NCI-H69 (cell line): ENCODE results near the gene NOXO1.

ENCODE experiments used
- DNase-seq: peaks from one replicate; lab custom pipeline; 2025; lab: John Stamatoyannopoulos, UW

The NOXO1 gene

DNA sequence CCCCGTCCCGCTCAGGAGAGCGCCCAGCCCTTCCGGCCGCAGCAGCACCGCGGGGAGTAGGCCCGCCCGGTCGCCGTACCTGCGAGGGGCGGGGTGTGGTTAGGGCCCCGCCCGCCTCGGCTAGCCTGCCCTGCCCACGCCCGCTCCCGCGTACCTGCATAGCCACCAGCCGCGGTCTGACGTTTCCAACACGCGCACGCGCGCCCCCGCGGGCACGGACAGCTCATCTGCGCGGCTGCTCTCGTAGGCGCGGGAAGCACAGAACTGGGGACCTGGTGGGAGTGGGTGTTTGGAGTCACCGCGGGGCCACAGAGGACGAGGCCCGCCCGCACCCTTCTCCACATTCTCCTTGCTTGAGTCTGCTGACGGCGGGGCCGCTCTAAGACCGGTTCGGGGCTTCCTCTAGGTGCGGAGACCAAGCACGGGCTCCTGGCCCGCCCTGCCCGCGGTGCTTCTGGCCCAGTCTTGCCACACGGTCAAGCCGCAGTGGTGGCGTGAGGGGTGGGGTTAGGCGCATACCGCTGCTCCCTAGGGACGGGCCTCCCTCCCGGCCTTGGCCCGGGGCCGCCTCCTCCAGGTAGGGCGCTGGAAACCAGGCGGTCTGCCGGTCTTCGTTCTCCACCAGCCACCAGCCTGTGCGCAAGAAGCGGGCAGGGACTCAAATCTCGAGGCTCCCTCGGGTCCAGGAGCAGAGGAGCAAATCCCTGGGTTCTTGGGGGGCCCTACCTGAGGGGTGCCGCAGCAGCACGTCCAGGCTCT lies 1.8 kb downstream of the NOXO1 start:
- peak; percentile 97 for DNase-seq

DNA sequence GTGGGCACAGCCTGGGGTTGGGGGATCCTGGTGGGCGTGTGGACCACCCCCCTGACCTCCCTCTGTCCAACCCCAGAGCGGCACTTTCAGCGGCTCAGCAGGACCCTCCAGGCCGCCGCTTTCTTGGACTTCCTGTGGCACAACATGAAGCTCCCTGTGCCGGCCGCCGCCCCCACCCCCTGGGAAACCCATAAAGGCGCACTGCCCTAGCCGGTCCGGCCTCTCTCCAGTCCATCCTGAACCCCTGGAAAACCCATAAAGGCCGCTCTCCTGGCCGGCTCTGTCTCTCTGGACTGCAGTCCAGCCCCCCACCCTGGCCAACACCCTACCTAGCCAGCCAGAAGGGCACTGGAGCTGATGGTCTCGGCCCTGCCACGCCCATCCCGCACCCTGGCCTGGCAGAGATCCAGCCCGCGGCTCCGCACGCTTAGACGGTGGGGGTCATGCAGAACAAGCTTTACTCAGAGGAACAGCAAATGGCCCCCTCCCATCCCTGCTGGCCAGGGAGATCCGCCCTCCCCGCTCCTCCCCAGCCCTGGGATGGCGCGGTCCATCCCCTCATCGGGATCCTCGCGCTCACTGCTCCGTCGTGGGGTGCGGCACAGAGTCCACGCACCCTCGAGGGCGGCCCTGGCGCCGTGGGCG lies 2.7 kb downstream of the NOXO1 start:
- DNase-seq = peak; percentile 57

DNA sequence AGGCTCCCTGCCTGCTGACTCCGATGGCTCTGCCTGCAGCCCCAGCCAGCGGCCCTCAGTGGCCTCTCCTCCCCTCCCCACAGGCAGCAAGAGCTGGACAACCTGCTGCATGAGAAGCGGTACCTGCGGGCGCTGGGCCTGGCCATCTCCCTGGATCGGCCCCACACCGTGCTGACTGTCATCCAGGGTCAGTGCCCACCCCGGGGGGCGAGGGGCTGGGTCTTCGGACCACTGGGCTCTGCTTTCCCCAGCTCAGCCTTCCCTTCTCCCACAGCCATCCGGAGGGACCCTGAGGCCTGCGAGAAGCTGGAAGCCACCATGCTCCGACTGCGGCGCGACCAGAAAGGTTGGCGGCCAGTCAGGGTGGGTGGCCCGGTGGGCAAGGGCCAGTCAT lies 3.4 kb downstream of the NOXO1 start:
- no peak for DNase-seq

DNA sequence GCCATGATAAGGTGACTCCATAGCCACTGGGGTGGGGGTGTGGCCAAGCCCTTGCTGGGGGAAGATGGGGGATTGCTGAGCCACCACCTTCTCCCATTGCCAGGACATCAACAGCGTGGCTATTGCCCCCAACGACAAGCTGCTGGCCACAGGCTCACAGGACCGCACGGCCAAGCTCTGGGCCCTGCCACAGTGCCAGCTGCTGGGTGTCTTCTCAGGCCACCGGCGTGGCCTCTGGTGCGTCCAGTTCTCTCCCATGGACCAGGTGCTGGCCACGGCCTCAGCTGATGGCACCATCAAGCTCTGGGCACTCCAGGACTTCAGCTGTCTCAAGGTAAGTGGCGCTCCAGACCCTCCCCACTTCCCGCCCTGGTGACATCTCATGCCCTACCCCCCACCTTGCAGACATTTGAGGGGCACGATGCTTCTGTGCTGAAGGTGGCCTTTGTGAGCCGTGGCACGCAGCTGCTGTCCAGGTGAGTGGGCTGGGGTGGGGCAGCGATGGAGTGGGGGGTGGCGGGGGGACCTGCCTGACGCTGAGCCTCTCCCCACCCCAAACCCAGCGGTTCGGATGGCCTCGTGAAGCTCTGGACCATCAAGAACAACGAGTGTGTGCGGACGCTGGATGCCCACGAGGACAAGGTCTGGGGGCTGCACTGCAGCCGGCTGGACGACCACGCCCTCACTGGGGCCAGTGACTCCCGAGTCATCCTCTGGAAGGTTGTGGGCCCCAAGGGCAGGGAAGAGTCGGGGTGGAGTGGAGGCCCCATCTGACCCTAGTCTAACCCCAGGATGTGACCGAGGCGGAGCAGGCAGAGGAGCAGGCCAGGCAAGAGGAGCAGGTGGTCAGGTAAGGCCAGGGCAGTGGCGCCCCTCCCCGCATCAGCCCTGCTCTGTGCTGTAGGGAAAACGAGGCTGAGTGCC lies 4.1 kb downstream of the NOXO1 start:
- DNase-seq = no peak

DNA sequence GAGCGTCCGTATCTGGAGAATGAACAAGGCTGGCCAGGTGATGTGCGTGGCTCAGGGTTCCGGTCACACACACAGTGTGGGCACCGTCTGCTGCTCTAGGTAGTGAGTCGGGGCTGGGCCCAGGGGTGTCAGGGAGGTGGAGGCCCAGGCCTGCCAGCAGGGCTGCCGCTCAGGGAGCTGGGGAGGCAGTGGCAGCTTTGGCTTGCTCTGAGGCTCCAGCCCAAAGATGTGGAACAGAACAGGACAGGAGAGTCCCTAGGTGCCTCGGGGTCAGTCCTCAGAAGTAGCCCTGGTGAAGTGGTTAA lies 5.1 kb downstream of the NOXO1 start:
- DNase-seq = no peak

DNA sequence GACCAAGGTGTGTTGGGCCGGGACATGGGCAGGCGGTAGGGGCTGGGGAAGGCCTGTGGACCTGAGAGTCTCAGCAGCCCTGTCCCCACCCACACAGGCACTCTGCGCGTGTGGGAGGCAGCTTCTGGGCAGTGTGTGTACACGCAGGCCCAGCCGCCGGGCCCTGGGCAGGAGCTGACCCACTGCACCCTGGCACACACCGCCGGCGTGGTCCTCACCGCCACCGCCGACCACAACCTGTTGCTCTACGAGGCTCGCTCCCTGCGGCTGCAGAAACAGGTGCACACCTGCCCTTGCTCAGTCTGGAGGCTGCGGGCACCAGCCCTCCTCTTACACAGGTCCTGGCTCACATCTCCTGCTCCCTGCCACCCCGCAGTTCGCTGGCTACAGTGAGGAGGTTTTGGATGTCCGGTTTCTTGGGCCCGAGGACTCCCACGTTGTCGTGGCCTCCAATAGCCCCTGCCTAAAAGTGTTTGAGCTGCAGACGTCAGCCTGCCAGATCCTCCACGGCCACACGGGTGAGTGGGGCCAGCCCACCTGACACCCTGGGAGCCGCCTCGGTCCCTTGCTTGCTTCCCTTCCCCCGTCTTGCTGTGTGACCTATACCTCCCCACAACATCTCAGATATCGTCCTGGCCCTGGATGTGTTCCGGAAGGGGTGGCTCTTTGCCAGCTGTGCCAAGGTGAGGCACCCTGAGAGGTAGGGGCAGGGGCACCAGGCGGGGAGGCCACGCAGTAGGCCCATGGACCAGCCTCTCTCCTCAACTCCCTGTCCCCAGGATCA lies 5.6 kb downstream of the NOXO1 start:
- DNase-seq = no peak

DNA sequence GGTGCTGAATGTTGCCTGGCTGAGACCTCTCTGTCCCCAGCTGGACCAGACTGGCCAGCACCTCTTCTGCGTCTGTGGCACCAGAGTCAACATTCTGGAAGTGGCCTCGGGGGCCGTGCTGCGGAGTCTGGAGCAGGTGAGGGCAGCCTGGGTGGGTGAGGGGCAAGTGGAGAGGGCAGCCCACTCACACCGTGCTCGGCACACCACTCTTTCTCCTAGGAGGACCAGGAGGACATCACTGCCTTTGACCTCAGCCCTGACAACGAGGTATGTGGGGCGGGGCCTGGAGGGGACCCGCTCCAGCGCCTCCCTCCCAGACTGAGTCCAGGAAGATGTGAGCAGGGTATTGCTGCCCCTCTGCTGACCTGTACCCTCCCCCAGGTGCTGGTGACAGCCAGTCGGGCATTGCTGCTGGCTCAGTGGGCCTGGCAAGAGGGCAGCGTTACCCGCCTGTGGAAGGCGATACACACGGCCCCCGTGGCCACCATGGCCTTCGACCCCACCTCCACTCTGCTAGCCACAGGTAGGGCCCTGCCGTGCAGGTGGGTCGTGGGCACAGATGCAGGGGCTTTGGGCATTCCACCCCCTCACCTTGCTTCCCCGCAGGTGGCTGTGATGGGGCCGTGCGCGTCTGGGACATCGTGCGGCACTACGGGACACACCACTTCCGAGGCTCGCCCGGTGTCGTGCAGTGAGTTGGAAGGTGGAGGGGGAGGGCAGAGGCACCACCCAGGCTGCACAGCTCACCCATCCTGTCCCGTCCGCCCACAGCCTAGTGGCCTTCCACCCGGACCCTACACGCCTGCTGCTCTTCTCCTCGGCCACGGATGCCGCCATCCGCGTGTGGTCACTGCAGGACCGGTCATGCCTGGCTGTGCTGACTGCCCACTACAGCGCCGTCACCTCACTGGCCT lies 6.9 kb downstream of the NOXO1 start:
- no peak for DNase-seq

DNA sequence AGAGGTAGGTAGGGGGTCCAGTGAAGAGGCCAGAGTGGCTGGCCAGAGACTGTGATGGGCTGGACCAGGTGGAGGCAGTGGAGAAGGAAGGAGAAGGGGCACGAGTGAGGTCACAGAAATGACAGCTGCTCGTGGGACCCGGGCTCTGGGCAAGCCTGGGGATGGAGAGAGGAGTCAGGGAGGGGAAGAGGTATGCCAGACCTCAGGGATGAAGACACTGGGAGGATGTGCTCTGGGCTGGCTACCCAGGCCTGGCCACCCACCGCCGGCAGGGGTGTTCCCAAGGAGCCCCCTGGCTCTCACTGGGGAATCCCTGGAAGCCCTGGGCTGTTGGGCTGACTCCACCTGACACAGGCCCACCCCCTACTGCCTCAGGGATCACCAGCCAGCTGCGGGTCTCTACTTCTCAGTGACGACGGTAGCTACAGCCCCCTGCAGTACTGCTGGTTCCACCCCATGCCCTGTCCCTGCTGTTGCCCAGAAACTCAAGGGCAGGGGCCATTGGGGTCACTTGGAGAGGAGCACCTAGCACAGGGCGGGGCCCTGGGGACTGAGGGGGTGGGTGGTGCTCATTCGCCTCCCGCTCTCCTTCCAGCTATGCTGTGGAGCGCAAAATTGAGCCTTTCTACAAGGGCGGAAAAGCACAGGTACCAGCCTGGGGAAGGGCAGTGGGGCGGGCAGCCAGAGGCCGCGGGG lies 7.7 kb downstream of the NOXO1 start:
- DNase-seq = no peak

DNA sequence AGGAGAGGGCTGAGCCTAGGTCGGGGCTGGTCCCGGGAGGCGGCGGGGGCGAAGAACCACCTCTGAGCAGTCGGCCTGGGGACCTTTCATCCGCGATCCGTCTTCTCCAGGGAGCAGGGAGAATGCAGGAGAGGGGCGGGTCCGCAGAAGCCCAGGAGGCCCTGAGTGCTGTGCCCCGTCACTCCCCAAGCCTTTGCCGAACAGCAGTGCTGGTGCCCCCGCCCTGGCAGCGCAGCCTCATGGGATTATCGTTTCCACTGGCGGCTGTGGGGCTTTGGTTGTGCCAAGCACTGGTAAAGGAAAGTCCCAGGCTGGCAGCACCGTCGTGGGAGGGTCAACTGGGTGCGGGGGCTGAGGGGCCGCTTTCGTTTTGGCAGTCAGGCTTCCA lies 8.8 kb downstream of the NOXO1 start:
- DNase-seq = peak; percentile 47

DNA sequence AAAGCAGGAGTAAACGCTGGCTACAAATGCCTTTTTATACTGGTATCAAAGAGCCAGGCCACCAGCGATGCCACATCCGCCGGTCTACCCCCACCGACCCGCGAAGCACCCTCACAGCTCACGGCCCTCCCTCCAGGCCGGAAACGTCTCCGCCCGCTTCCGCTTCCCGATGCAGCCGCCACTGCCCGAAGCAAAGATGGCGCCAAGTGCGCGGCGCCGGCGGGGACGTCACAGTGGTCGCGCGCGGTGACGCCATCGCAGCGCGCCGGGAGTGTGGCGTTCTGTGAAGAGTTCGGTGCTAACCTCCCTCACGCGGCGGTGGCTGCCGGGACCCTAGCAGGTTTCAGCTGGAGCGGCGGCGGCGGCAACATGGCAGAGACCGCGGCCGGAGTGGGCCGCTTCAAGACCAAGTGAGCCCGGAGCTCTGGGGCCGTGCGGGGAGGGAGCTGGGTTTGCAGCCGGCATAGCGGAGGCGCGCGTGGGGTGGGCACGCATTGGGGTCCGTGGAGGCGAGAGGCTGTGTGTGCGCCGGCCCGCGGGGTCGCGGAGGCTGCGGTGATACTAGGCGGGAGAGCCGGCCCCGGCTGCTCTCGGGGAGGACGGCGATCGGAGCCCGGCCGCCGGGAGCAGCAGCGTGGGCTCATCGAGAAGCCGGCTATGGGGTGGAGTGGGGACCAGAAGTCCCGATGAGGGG lies 9.3 kb downstream of the NOXO1 start, which contains the start of gene TBL3:
Gene TBL3, plus strand, starts transcription at position 258 of the 694 bp plus-strand sequence. Its CDS starts 112 bp downstream, at position 370.
- peak; percentile 98 for DNase-seq

DNA sequence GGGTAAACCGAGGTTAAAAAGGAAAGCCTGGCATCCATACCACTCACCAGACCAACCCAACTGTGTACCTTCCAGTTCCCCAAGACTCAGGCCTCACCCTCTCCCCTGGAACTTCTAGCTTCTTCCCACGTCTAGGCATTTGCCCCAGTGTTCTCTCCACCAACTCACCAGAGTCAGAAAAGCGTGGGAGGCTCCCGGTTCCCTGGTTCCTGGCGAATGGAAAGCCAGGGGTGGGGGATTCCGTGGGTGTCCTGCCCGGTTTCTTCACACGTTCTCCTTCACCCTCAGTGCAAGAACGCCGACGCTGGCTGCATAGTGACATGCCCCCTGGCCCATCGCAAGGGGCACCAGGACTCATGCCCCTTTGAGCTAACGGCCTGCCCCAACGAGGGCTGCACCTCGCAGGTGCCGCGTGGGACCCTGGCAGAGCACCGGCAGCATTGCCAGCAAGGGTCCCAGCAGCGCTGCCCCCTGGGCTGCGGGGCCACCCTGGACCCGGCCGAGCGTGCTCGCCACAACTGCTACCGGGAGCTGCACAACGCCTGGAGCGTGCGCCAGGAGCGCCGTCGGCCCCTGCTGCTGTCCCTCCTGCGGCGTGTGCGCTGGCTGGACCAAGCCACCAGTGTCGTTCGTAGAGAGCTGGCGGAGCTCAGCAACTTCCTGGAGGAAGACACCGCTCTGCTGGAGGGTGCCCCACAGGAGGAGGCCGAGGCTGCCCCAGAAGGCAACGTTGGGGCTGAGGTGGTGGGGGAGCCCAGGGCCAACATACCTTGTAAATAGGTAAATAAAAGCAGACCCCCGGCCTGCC lies 12.9 kb downstream of the NOXO1 start:
- DNase-seq = no peak

DNA sequence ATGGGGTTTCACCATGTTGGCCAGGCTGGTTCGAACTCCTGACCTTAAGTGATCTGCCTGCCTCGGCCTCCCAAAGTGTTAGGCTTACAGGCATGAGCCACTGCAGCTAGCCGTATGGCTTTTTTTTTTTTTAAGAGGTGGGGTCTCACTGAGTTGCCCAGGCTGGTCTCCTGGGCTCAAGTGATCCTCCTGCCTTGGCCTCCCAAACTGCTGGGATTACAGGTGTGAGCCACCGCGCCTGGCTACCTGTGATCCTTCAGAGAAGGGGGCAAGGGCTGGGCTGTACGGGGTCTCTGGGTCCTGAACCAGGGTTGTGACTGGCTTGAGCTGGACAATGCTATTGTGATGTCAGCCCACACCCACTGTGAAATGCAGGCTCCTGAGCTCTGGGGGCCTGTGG lies 14.8 kb downstream of the NOXO1 start, which contains the start of gene RNF151:
Gene RNF151, plus strand, starts transcription at position 397 of the 400 bp plus-strand sequence. CDS start 26 bp downstream, outside the sequence.
- DNase-seq = no peak

DNA sequence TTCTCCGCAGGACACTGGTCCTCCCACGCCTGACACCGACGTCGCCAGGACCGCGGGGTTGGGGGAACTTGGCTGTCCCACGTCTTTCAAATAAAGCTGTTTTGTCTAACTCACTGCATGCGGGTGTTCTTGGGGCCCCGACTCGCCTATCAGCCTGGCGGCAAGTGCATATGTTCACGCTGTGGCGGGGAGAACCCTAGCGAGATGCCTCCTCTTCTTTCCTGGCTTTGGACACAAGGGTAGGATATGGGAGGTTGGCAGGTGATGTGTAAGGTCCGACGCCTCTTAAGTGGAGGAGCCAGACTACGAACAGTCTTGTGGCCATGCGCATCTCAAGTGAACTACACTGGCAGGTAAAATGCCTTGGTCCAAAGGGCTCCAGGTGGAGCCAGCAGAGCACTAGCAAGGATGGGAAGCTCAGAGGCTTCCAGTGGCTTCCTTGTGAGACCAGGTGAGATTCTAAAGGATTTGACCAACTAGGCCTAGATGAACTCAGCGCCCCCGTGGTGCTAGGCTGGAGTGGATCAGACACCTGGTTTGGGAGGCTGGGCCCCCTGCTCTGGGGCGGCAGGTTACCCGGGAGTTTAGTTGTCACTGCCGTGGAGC lies 15.8 kb downstream of the NOXO1 start:
- no peak for DNase-seq

DNA sequence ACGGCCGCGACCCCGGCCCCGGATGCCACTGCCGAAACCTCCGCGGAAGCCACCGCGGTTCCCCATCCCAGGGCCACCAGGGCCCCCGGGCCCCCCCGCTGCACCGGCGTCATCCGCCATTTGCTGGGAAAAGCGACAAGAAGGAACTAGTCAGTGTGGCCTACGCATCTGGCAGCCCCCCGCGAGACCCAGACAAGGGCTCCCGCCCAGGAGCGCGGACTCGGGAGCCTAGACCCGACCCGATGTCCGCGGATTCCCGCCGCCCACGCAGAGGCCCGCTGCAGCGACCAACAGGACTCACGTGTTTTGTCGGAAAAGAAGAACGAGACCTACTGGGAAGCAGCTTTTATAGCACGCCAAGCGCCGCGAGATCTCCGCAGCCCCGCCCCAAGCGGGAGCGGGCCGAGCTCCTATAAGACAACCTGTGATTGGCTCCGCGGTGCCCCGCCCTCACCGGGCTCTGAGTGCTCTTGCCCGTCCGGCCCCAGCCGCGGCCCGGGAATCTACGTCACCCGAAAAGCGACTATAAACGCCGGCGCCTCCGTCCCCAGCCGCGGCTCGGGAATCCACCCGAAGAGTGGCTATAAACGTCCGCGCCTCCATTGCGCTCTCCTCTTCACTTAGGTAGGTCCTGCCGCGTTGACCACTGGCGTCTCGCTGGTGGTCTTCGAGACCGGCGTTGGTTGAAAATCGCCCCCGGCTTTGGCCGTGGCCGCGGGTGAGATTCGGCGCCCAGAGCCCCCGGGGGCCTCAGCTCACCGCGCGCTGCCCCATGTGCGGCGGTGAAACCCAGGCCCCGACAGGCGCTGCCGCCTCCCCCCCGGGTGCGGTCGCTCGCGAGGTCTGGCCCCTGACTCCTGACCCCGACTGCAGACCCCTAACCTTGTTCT lies 16.5 kb downstream of the NOXO1 start, which contains the start of gene RPS2:
Gene RPS2, minus strand, starts transcription at position 321 of the 890 bp plus-strand sequence. Its CDS starts 201 bp downstream, at position 120.
- peak; percentile 99 for DNase-seq

DNA sequence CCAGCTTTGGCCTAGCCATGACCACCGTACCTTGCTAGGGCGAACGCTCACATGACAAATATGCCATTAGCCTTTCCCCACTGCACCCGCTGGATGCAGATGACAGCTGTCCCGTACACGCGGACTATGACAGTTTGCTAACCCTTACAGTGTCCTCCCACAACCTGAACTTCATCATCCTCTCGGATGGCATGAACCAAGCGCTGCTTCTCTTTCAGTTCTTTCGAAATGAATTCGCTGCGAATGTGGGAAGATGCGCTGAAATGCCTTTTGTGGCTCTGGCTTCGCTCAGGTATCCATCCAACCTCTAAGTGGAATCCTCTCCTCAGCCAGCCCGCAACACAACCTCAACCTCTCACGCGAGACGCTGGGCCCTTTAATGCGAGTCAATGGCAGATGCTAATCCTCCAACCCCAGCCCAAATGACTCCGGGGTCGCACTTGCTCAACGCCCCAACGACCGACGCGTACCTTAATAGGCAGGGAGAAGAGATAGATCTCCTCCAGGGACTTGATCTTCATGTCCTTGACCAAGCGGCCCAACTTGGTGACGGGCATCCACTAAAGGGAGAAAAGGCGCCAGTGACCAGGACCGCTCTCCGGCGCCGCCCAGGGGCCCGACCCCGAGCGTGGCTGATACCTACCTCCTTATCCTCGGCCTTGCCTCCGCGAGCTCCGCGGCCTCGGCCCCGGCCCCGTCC lies 17.3 kb downstream of the NOXO1 start:
- DNase-seq = peak; percentile 56
